HepG2 (cell line): Measurements from ENCODE around the gene ADAT3. TPM values are rescaled to one million over a fixed set of nuclear protein-coding genes. Genes with fewer than 3 reads are reported as not detected.
A peak's percentile ranks its signal among the peaks of the same experiment; 100 is the strongest.

ENCODE experiments used
- ATAC-seq: fragments of 200-7000 bp; cut with Tn5 transposase; 3 replicates; pipeline ENCODE4 v1.9.1; 2020; ENCODE audit warnings: mild to moderate bottlenecking, moderate library complexity
- BruUV-seq: library from RNA; stranded (reverse); fragments of 400-500 nt; replicated peaks from 2 replicates; lab custom pipeline; 2021; lab: Mats Ljungman, UMichigan
- CTCF ChIA-PET: fragments of 300-600 bp; formaldehyde crosslinking; extraction: SDS; loops from one replicate; lab custom pipeline; 2021; ENCODE audit warnings: low total read pairs, inconsistent platforms, low intra/inter-chr PET ratio; lab: Yijun Ruan, JAX
- POLR2A ChIA-PET: fragments of 350-600 bp; sonication (Branson Sonifier 250); formaldehyde crosslinking; loops from one replicate; lab custom pipeline; 2020; ENCODE audit warnings: antibody characterized with exemption, inconsistent platforms; lab: Yijun Ruan, JAX
- DNase-seq: peaks from one replicate; pipeline ENCODE4 v3.0.0-alpha.2; 2015; ENCODE audit warnings: low spot score
- FAIRE-seq: peaks from 3 replicates; lab custom pipeline; 2011; peaks lifted over from hg19 to GRCh38; lab: Jason Lieb, UNC
- H2AFZ ChIP-seq: one replicate; pipeline ENCODE4 v1.6.1; 2011; ENCODE audit warnings: low read length, inconsistent platforms
- H3K27ac ChIP-seq: fragments of 300-600 bp; 3 replicates; pipeline ENCODE4 v1.8.0; 2011; ENCODE audit warnings: mixed run types, mild to moderate bottlenecking, mixed read lengths, low read length, inconsistent platforms; ENCODE audit not compliant: insufficient read depth; ENCODE audit errors: extremely low read length
- H3K27me3 ChIP-seq, 2 experiments: fragments of 200-600 bp in 1 of 2; 2 replicates in 1 of 2; 3 replicates in 1 of 2; pipeline versions ENCODE4 v1.6.0 to v1.8.0; 2011; ENCODE audit warnings: low read length in 2 of 2, mild to moderate bottlenecking in 2 of 2, moderate library complexity in 2 of 2, inconsistent platforms in 1 of 2; ENCODE audit not compliant: insufficient read depth in 2 of 2, control insufficient read depth in 1 of 2
- H3K36me3 ChIP-seq, 2 experiments: fragments of 200-600 bp in 1 of 2; replicated peaks in 1 of 2; 2 replicates in 1 of 2; 3 replicates in 1 of 2; pipeline versions ENCODE4 v1.5.1 to v1.8.0; 2011; ENCODE audit warnings: low read length in 2 of 2, inconsistent platforms in 1 of 2; ENCODE audit not compliant: insufficient read depth in 2 of 2, control insufficient read depth in 1 of 2
- H3K4me1 ChIP-seq: 2 replicates; pipeline ENCODE4 v1.5.1; 2012; ENCODE audit warnings: low read length, inconsistent platforms; ENCODE audit not compliant: insufficient read depth
- H3K4me2 ChIP-seq: 2 replicates; pipeline ENCODE4 v1.6.0; 2011; ENCODE audit warnings: low read depth, low read length, inconsistent platforms
- H3K4me3 ChIP-seq, 3 experiments: fragments of 200-600 bp in 1 of 3; sonication (generic), shearing (Covaris generic) in 1 of 3; replicated peaks in 1 of 3; 2 replicates each; pipeline ENCODE4 v1.5.1; 2011 to 2016; ENCODE audit warnings: low read length in 3 of 3, inconsistent platforms in 2 of 3, low read depth in 2 of 3, mild to moderate bottlenecking in 2 of 3, control low read depth in 1 of 3, mixed read lengths in 1 of 3; ENCODE audit not compliant: insufficient read depth in 1 of 3
- H3K79me2 ChIP-seq: one replicate; pipeline ENCODE4 v1.6.1; 2011; ENCODE audit warnings: low read length, inconsistent platforms; ENCODE audit not compliant: insufficient read depth
- H3K9ac ChIP-seq: 2 replicates; pipeline ENCODE4 v1.6.0; 2011; ENCODE audit warnings: mild to moderate bottlenecking, low read depth, low read length, inconsistent platforms; ENCODE audit not compliant: insufficient read depth
- H3K9me3 ChIP-seq: 2 replicates; pipeline ENCODE4 v1.5.1; 2012; ENCODE audit warnings: mild to moderate bottlenecking, low read length
- H4K20me1 ChIP-seq: 2 replicates; pipeline ENCODE4 v1.6.0; 2011; ENCODE audit warnings: inconsistent platforms, mild to moderate bottlenecking, low read length, moderate library complexity; ENCODE audit not compliant: insufficient read depth
- HNRNPL ChIP-seq: fragments of 200-400 bp; formaldehyde crosslinking; IDR thresholded peaks from 2 replicates; pipeline ENCODE4 v1.6.1; 2017; ENCODE audit warnings: mild to moderate bottlenecking, low read depth, low read length
- KDM6A ChIP-seq: IDR thresholded peaks from 2 replicates; pipeline ENCODE4 v1.6.1; 2016; ENCODE audit warnings: low read depth
- MIER3 ChIP-seq: IDR thresholded peaks from 2 replicates; pipeline ENCODE4 v1.6.1; 2016; ENCODE audit warnings: missing compliant biosample characterization, borderline replicate concordance
- MXD3 ChIP-seq: IDR thresholded peaks from 2 replicates; pipeline ENCODE4 v1.6.1; 2016; ENCODE audit warnings: mild to moderate bottlenecking, missing biosample characterization, missing genetic modification reagents
- NCOA5 ChIP-seq: sonication (generic); formaldehyde crosslinking; IDR thresholded peaks from 2 replicates; pipeline ENCODE4 v1.4.0; 2020; ENCODE audit warnings: missing genetic modification reagents
- SRY ChIP-seq: sonication (generic); formaldehyde crosslinking; IDR thresholded peaks from 2 replicates; pipeline ENCODE4 v1.8.0; 2022; ENCODE audit warnings: mild to moderate bottlenecking, missing genetic modification reagents
- TBL1XR1 ChIP-seq: fragments of 150-350 bp; IDR thresholded peaks from 2 replicates; pipeline ENCODE4 v1.6.1; 2014; ENCODE audit warnings: borderline replicate concordance, low read length; ENCODE audit not compliant: partially characterized antibody
- ZBTB38 ChIP-seq: sonication (generic); formaldehyde crosslinking; IDR thresholded peaks from 2 replicates; pipeline ENCODE4 v1.5.1; 2020; ENCODE audit warnings: mild to moderate bottlenecking, missing genetic modification reagents
- ZBTB7A ChIP-seq: sonication (generic); formaldehyde crosslinking; IDR thresholded peaks from 2 replicates; pipeline ENCODE4 v1.8.0; 2022; ENCODE audit warnings: mild to moderate bottlenecking, missing genetic modification reagents
- ZFY ChIP-seq: sonication (generic); formaldehyde crosslinking; IDR thresholded peaks from 2 replicates; pipeline ENCODE4 v1.4.0; 2020; ENCODE audit warnings: missing genetic modification reagents
- ZNF530 ChIP-seq: sonication (generic); formaldehyde crosslinking; IDR thresholded peaks from 2 replicates; pipeline ENCODE4 v1.5.0; 2020; ENCODE audit warnings: low read depth, mild to moderate bottlenecking, missing genetic modification reagents
- ZNF569 ChIP-seq: sonication (generic); formaldehyde crosslinking; IDR thresholded peaks from 2 replicates; pipeline ENCODE4 v1.5.0; 2020; ENCODE audit warnings: mild to moderate bottlenecking, missing genetic modification reagents, moderate library complexity, borderline replicate concordance
- ZNF7 ChIP-seq: IDR thresholded peaks from 2 replicates; pipeline ENCODE4 v1.6.1; 2016; ENCODE audit warnings: missing biosample characterization, missing genetic modification reagents
- ZNF713 ChIP-seq: sonication (generic); formaldehyde crosslinking; IDR thresholded peaks from 2 replicates; pipeline ENCODE4 v1.4.0; 2020; ENCODE audit warnings: mild to moderate bottlenecking, missing genetic modification reagents
- ZNF790 ChIP-seq: sonication (generic); formaldehyde crosslinking; IDR thresholded peaks from 2 replicates; pipeline ENCODE4 v1.8.0; 2022; ENCODE audit warnings: missing genetic modification reagents, mild to moderate bottlenecking, borderline replicate concordance
- WGBS: methylation state at CpG from one replicate; pipeline ENCODE4 v1.1.6; 2017; ENCODE audit warnings: low lambda C conversion rate; 5-methylcytosine and 5-hydroxymethylcytosine counted together
- in situ Hi-C: cut with HindIII; loops from 2 replicates; pipeline ENCODE4 v1.10.0; 2017; ENCODE audit warnings: low pct_unique_long_range_greater_than_20kb; ENCODE audit not compliant: extremely low pct_ligation_motif_present
- intact Hi-C: fragments of 100-400 bp; cut with micrococcal nuclease; formaldehyde crosslinking; loops from one replicate; pipeline ENCODE4 v1.10.0; 2022; ENCODE audit not compliant: unreplicated experiment
- polyA plus RNA-seq, 8 experiments: library from polyadenylated mRNA; depleted of rRNA in 3 of 8; stranded (reverse) in 7 of 8; unstranded in 1 of 8; fragments of >200 nt; fragmentation: Illumina TruSeq in 4 of 8; extraction: Trizol in 4 of 8; gene quantifications; 2 replicates each; pipeline versions ENCODE4 v1.2.1 to v1.2.3, GENCODE V29; 2011 to 2016; ENCODE audit warnings: low read depth in 4 of 8, missing spikeins in 1 of 8, mixed read lengths in 1 of 8; ENCODE audit not compliant: insufficient read depth in 1 of 8
- total RNA-seq, 5 experiments: library from RNA; depleted of rRNA; stranded (reverse); fragments of >200 nt; fragmentation: Illumina TruSeq; extraction: Trizol; gene quantifications; 2 replicates each; pipeline ENCODE4 v1.2.3, GENCODE V29; 2016; ENCODE audit warnings: low read depth in 1 of 5
- TF ChIP-seq, protein P1 (sequence below): sonication (generic); formaldehyde crosslinking; IDR thresholded peaks from 2 replicates; pipeline ENCODE4 v1.4.0; 2020; ENCODE audit warnings: mild to moderate bottlenecking, low read depth, missing genetic modification reagents
- TF ChIP-seq, protein P2 (sequence below): IDR thresholded peaks from 2 replicates; pipeline ENCODE4 v1.6.1; 2016; ENCODE audit warnings: missing compliant biosample characterization, missing genetic modification reagents, borderline replicate concordance

Gene ADAT3
- total and polyA plus RNA-seq, 2 of the 13 experiments (the other 11 are each of a cell fraction or from before 2014, with no cell fraction given) = 0.95 to 3.5 TPM

DNA sequence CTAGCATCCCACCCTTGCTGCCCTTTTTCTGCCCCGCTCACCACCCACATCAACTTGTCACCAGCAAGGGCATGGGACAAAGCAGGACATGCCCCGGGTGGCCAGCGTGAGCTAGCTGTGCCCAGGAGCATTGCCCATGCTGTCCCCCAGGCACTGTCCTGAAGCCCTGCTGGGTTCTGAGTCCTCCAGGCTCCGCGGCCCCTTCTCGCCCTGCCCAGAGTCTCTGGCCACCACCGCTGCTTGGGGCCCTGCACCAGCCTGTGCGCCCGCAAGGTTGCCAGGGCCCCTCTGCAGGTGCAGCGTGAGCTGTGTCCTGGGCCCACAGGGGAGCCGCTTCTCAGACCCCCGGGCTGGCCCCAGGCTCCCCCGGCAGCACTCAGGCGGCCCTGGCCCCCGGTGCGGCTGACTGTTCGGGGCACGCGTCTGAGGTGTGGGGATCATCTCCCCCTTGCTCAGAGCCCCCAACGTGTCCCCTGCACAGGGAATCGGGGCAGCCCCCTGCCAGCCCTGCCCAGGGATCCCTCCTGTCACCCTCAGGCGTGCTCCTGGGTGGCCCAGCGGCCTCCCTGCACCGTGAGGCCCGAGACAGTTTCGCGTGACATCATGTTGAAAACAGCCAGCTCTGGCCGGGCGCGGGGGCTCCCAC lies 39.8 kb downstream of the ADAT3 start:
- Histone ChIP-seq H3K4me1 (peaks cover 23% of the 10 kb centered on the region), H3K27ac (no peak overlapping the region), H3K4me2 (no peak overlapping the region), H3K9me3 (no peaks in the 10 kb centered on the region), H3K79me2 (peaks cover 67% of the 10 kb centered on the region), H4K20me1 (peaks cover 57% of the 10 kb centered on the region), H2AFZ (no peak overlapping the region), H3K36me3 (peaks cover 2 to 9% of the 10 kb centered on the region in 2 experiments; a peak in 3 of 5 replicates), H3K27me3 (no peaks in the 10 kb centered on the region; a peak in 1 of 5 replicates), H3K4me3 (no peak overlapping the region), H3K9ac (no peak overlapping the region)
- 89% methylated on average over 12 of the region's 30 CpGs for WGBS
- CTCF ChIA-PET = interaction anchor here (0.7 kb wide), 1 partner anchor 125 kb away, joined by 4 read pairs; no protein-coding TSS in a partner anchor
- no TSS peak for BruUV-seq
- no peak for FAIRE-seq
- intact Hi-C loops = no loop called here
- TF ChIP-seq ZNF790 (CRISPR knock-in tag) = no peak
- TF ChIP-seq HNRNPL = 0 out of 2 replicates have a peak, but pooled peaks have one; percentile 17
- TF ChIP-seq MXD3 (CRISPR knock-in tag) = no peak
- peak; percentile 49; the same call in 1 of the 2 replicates for TF ChIP-seq ZBTB38
- DNase-seq = no peak
- in situ Hi-C loops = no loop called here
- ATAC-seq = no peak
- POLR2A ChIA-PET = no interaction called here

GRCh38 chr19:1945899-1946298 lies 40.7 kb downstream of the ADAT3 start:
- POLR2A ChIA-PET = no interaction called here
- CTCF ChIA-PET = interaction anchor here (0.5 to 0.7 kb wide), 2 partner anchors 124 kb away, joined by 3 to 4 read pairs; no protein-coding TSS in a partner anchor
- TF ChIP-seq TBL1XR1 (no peak), ZNF7 (CRISPR knock-in tag) (no peak), ZFY (CRISPR knock-in tag) (peak; percentile 21; the same call in 1 of the 2 replicates), SRY (CRISPR knock-in tag) (no peak), MIER3 (CRISPR knock-in tag) (no peak), ZNF569 (CRISPR knock-in tag) (no peak), ZBTB7A (CRISPR knock-in tag) (peak; percentile 29; the same call in 1 of the 2 replicates), ZNF713 (CRISPR knock-in tag) (no peak), ZNF530 (CRISPR knock-in tag) (no peak), NCOA5 (no peak), KDM6A (CRISPR knock-in tag) (no peak)
- TF ChIP-seq, protein P1, sequence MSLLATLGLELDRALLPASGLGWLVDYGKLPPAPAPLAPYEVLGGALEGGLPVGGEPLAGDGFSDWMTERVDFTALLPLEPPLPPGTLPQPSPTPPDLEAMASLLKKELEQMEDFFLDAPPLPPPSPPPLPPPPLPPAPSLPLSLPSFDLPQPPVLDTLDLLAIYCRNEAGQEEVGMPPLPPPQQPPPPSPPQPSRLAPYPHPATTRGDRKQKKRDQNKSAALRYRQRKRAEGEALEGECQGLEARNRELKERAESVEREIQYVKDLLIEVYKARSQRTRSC (CRISPR knock-in tag) = no peak
- TF ChIP-seq, protein P2, sequence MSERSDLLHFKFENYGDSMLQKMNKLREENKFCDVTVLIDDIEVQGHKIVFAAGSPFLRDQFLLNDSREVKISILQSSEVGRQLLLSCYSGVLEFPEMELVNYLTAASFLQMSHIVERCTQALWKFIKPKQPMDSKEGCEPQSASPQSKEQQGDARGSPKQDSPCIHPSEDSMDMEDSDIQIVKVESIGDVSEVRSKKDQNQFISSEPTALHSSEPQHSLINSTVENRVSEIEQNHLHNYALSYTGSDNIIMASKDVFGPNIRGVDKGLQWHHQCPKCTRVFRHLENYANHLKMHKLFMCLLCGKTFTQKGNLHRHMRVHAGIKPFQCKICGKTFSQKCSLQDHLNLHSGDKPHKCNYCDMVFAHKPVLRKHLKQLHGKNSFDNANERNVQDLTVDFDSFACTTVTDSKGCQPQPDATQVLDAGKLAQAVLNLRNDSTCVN (CRISPR knock-in tag) = no peak

More at GRCh38 chr19:1945899-1946298, 40.7 kb downstream of the ADAT3 start:
- peak; percentile 35 for ATAC-seq
- Histone ChIP-seq H3K79me2 (peaks cover 73% of the 10 kb centered on the region), H3K4me2 (0 out of 2 replicates have a peak overlapping the region, but pooled peaks have one; percentile 3), H3K27me3 (no peaks in the 10 kb centered on the region; a peak in 1 of 5 replicates), H3K27ac (no peak overlapping the region), H3K36me3 (peaks cover 2 to 9% of the 10 kb centered on the region in 2 experiments; a peak in 3 of 5 replicates), H4K20me1 (peaks cover 57% of the 10 kb centered on the region), H3K4me3 (no peak overlapping the region), H3K4me1 (peaks cover 21% of the 10 kb centered on the region), H2AFZ (no peak overlapping the region), H3K9me3 (no peaks in the 10 kb centered on the region), H3K9ac (no peak overlapping the region)
- intact Hi-C loops (no loop called here), in situ Hi-C loops (no loop called here)
- BruUV-seq = no TSS peak
- WGBS = 43% methylated on average over 15 of the region's 18 CpGs
- FAIRE-seq = peak; percentile 43
- peak; percentile 58 for DNase-seq
